Endothelial cell of umbilical vein (primary cell): Measurements from ENCODE around the gene GMNN. TPM values are rescaled to one million over a fixed set of nuclear protein-coding genes. Genes with fewer than 3 reads are reported as not detected.

Experiments used
- BruUV-seq: library from RNA; stranded (reverse); fragments of 400-500 nt; replicated peaks from 2 replicates; lab custom pipeline; 2021; lab: Mats Ljungman, UMichigan
- CTCF ChIA-PET: fragments of 300-600, 350-600 bp; sonication (Branson Sonifier 250); formaldehyde crosslinking; loops from one replicate; lab custom pipeline; 2021; ENCODE audit warnings: antibody characterized with exemption, inconsistent platforms; lab: Charles Lee
- POLR2A ChIA-PET: fragments of 300-600, 350-600 bp; sonication (Branson Sonifier 250); formaldehyde crosslinking; loops from one replicate; lab custom pipeline; 2021; ENCODE audit warnings: antibody characterized with exemption, inconsistent platforms; lab: Charles Lee
- DNase-seq: peaks from one replicate; pipeline ENCODE4 v3.0.0-alpha.2; 2011; ENCODE audit warnings: low read depth, low spot score
- FAIRE-seq: peaks from 2 replicates; lab custom pipeline; 2011; peaks lifted over from hg19 to GRCh38; lab: Jason Lieb, UNC
- H2AFZ ChIP-seq: 2 replicates; pipeline ENCODE4 v1.6.0; 2012; ENCODE audit warnings: low read depth, low read length, control low read depth, inconsistent platforms
- H3K27ac ChIP-seq: 2 replicates; pipeline ENCODE4 v1.5.1; 2011; ENCODE audit warnings: low read depth, mild to moderate bottlenecking, control low read depth, low read length, moderate library complexity; ENCODE audit not compliant: insufficient read depth
- H3K27me3 ChIP-seq, 2 experiments: 2 replicates each; pipeline versions ENCODE4 v1.6.0 to v1.6.1; 2011; ENCODE audit warnings: low read length in 2 of 2, mixed read lengths in 1 of 2; ENCODE audit not compliant: control insufficient read depth in 2 of 2, insufficient read depth in 2 of 2
- H3K36me3 ChIP-seq, 2 experiments: 2 replicates in 1 of 2; 3 replicates in 1 of 2; pipeline ENCODE4 v1.5.1; 2011; ENCODE audit warnings: low read length in 2 of 2, mild to moderate bottlenecking in 1 of 2, moderate library complexity in 1 of 2; ENCODE audit not compliant: control insufficient read depth in 2 of 2, insufficient read depth in 2 of 2; ENCODE audit errors: extremely low read depth in 1 of 2
- H3K4me1 ChIP-seq: 3 replicates; pipeline ENCODE4 v1.5.1; 2011; ENCODE audit warnings: mild to moderate bottlenecking, low read length; ENCODE audit not compliant: control insufficient read depth, insufficient read depth; ENCODE audit errors: extremely low read depth
- H3K4me2 ChIP-seq: 2 replicates; pipeline ENCODE4 v1.6.1; 2011; ENCODE audit warnings: low read length, control low read depth, mixed read lengths; ENCODE audit not compliant: insufficient read depth
- H3K4me3 ChIP-seq, 3 experiments: fragments of 200-600 bp in 1 of 3; sonication (generic), shearing (Covaris generic) in 1 of 3; replicated peaks in 1 of 3; 2 replicates each; pipeline ENCODE4 v1.5.1; 2011 to 2016; ENCODE audit warnings: control low read depth in 3 of 3, low read length in 3 of 3, mild to moderate bottlenecking in 2 of 3, inconsistent platforms in 1 of 3, low read depth in 1 of 3, moderate library complexity in 1 of 3; ENCODE audit not compliant: insufficient read depth in 1 of 3
- H3K79me2 ChIP-seq: 2 replicates; pipeline ENCODE4 v1.6.0; 2012; ENCODE audit warnings: low read length, inconsistent platforms; ENCODE audit not compliant: control insufficient read depth, insufficient read depth
- H3K9ac ChIP-seq: replicated peaks from 2 replicates; pipeline ENCODE3; 2011; ENCODE audit warnings: low read length, control low read depth; ENCODE audit not compliant: insufficient read depth; ENCODE audit errors: extremely low read depth
- H3K9me1 ChIP-seq: replicated peaks from 3 replicates; pipeline ENCODE4 v1.6.0; 2011; ENCODE audit warnings: mild to moderate bottlenecking, low read length; ENCODE audit not compliant: control insufficient read depth, insufficient read depth; ENCODE audit errors: extremely low read depth
- H3K9me3 ChIP-seq: replicated peaks from 2 replicates; pipeline ENCODE4 v1.5.1; 2012; ENCODE audit warnings: low read length, inconsistent platforms; ENCODE audit not compliant: control insufficient read depth, insufficient read depth
- H4K20me1 ChIP-seq: replicated peaks from 2 replicates; pipeline ENCODE3; 2011; ENCODE audit warnings: mild to moderate bottlenecking, low read length; ENCODE audit not compliant: control insufficient read depth, insufficient read depth; ENCODE audit errors: extremely low read depth
- EZH2 ChIP-seq: IDR thresholded peaks from 2 replicates; pipeline ENCODE4 v1.6.1; 2012; ENCODE audit warnings: borderline replicate concordance, low read depth, mild to moderate bottlenecking, moderate library complexity, low read length, inconsistent platforms; ENCODE audit not compliant: severe bottlenecking
- FOS ChIP-seq: IDR thresholded peaks from 2 replicates; pipeline ENCODE4 v1.6.1; 2011; ENCODE audit warnings: mild to moderate bottlenecking, low read length, moderate library complexity, borderline replicate concordance; ENCODE audit not compliant: insufficient read depth
- GATA2 ChIP-seq: IDR thresholded peaks from 2 replicates; pipeline ENCODE4 v1.7.0; 2011; ENCODE audit warnings: low read depth, mild to moderate bottlenecking, moderate library complexity, mixed read lengths, low read length; ENCODE audit not compliant: insufficient read length, insufficient read depth
- JUN ChIP-seq: IDR thresholded peaks from 2 replicates; pipeline ENCODE4 v1.6.1; 2011; ENCODE audit warnings: borderline replicate concordance, low read depth; ENCODE audit not compliant: insufficient read length, insufficient read depth
- MYC ChIP-seq: IDR thresholded peaks from one replicate; pipeline ENCODE4 v1.6.1; 2011; ENCODE audit warnings: mild to moderate bottlenecking, low read depth, low read length
- POLR2A ChIP-seq: IDR thresholded peaks from 2 replicates; pipeline ENCODE4 v1.6.1; 2012; ENCODE audit warnings: low read depth, mild to moderate bottlenecking, control low read depth, low read length
- POLR2AphosphoS5 ChIP-seq: IDR thresholded peaks from 2 replicates; pipeline ENCODE4 v1.6.1; 2012; ENCODE audit warnings: low read depth, mild to moderate bottlenecking, control low read depth, low read length, moderate library complexity; ENCODE audit not compliant: insufficient read depth
- dilution Hi-C: fragments of 300-500 bp; cut with MboI; formaldehyde crosslinking; loops from one replicate; pipeline ENCODE4 v1.15.0; 2019; ENCODE audit warnings: low sequenced_read_pairs; ENCODE audit not compliant: extremely low pct_ligation_motif_present
- intact Hi-C: fragments of 100-400 bp; cut with micrococcal nuclease; formaldehyde crosslinking; loops from one replicate; pipeline ENCODE4 v1.10.0; 2022
- polyA plus RNA-seq, 4 experiments: library from polyadenylated mRNA; depleted of rRNA in 3 of 4; stranded (reverse) in 3 of 4; unstranded in 1 of 4; fragments of >200 nt; gene quantifications; 2 replicates each; pipeline versions ENCODE4 v1.2.1 to v1.2.3, GENCODE V29; 2011 to 2012; ENCODE audit warnings: missing spikeins in 1 of 4
- total RNA-seq: library from RNA; stranded (reverse); gene quantifications from 2 replicates; pipeline ENCODE4 v1.2.3, GENCODE V29; 2021
- TF ChIP-seq, protein P1 (sequence below), 2 donors: IDR thresholded peaks; 1 replicate in 1 of 2; 2 replicates in 1 of 2; pipeline ENCODE4 v1.5.1; 2011; ENCODE audit warnings: low read length in 2 of 2, mild to moderate bottlenecking in 2 of 2, moderate library complexity in 2 of 2, control low read depth in 1 of 2, inconsistent platforms in 1 of 2, low read depth in 1 of 2; ENCODE audit not compliant: insufficient read depth in 1 of 2; ENCODE audit errors: extremely low read depth in 1 of 2
- TF ChIP-seq, protein P2 (sequence below): IDR thresholded peaks from 2 replicates; pipeline ENCODE4 v1.6.1; 2011; ENCODE audit not compliant: insufficient read depth, insufficient read length

GMNN gene
- total and polyA plus RNA-seq, 2 donors (not counting 3 experiments of a cell fraction or from before 2014, with no cell fraction given), result 25.4 to 52.6 TPM

DNA sequence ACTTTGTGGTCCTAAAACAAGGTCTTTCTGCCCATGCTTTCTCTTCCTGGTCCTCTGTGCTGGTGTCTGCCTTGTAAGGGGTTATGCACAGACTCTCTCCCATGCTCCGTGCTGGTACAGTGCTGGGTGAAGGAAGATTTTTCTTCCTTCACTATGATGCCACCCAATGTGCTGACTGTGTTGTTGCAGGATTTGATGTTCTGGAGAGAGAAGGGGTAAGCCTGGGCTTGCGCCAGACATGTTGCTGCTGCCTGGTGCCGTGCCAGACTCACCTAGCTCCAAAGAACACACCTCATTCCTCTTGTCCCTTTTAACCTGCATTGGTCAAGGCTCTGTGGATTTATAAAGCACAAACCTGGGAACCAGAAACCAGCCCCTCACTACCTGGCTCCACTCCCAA, 52.4 kb downstream of the GMNN start:
- DNase-seq, result no peak
- no peaks in the 10 kb centered on the region for H3K4me1 ChIP-seq
- no peak overlapping the region for H3K27ac ChIP-seq
- no peak for FAIRE-seq
- H4K20me1 ChIP-seq, result no peaks in the 10 kb centered on the region
- peaks cover 0 to 2% of the 10 kb centered on the region in 2 experiments for H3K27me3 ChIP-seq
- ChIA-PET CTCF (interaction anchor here (1.2 kb wide), 1 partner anchor 243 kb away, joined by 3 read pairs; no protein-coding TSS in a partner anchor), POLR2A (no interaction called here)
- dilution Hi-C loops (no loop called here), intact Hi-C loops (no loop called here)
- H3K9me3 ChIP-seq, result no peaks in the 10 kb centered on the region
- TF ChIP-seq, protein P1, sequence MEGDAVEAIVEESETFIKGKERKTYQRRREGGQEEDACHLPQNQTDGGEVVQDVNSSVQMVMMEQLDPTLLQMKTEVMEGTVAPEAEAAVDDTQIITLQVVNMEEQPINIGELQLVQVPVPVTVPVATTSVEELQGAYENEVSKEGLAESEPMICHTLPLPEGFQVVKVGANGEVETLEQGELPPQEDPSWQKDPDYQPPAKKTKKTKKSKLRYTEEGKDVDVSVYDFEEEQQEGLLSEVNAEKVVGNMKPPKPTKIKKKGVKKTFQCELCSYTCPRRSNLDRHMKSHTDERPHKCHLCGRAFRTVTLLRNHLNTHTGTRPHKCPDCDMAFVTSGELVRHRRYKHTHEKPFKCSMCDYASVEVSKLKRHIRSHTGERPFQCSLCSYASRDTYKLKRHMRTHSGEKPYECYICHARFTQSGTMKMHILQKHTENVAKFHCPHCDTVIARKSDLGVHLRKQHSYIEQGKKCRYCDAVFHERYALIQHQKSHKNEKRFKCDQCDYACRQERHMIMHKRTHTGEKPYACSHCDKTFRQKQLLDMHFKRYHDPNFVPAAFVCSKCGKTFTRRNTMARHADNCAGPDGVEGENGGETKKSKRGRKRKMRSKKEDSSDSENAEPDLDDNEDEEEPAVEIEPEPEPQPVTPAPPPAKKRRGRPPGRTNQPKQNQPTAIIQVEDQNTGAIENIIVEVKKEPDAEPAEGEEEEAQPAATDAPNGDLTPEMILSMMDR (IDR thresholded peaks at IDR 0.05; ENCODE audit: extremely low read depth in 1 of 2, insufficient read depth in 1 of 2, low read depth in 1 of 2, low read length in 2 of 2), result no peak
- TF ChIP-seq FOS (no peak), MYC (no peak), EZH2 (no peak), POLR2AphosphoS5 (no peak), JUN (no peak), GATA2 (no peak), POLR2A (no peak)
- TF ChIP-seq, protein P2, sequence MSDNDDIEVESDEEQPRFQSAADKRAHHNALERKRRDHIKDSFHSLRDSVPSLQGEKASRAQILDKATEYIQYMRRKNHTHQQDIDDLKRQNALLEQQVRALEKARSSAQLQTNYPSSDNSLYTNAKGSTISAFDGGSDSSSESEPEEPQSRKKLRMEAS, result no peak
- no peaks in the 10 kb centered on the region for H3K36me3 ChIP-seq
- no peaks in the 10 kb centered on the region for H3K9me1 ChIP-seq
- BruUV-seq, result no TSS peak
- H2AFZ ChIP-seq, result no peak overlapping the region
- H3K4me3 ChIP-seq, result no peak overlapping the region
- no peak overlapping the region for H3K4me2 ChIP-seq
- H3K79me2 ChIP-seq, result no peaks in the 10 kb centered on the region
- H3K9ac ChIP-seq, result no peak overlapping the region
